SIG-M5 treated with dmso at 0.1 percent for 504 hours (cell line): ENCODE measurements around the gene MED13L.
"Not testable (repeated sequence)": the region's sequence is repeated elsewhere in the genome, so short reads cannot be mapped to it uniquely, and the experiment has no call there.

ENCODE experiments used
- DNase-seq: peaks from one replicate; lab custom pipeline; 2025; ENCODE audit not compliant: unreplicated experiment; lab: John Stamatoyannopoulos, UW

The MED13L gene

GRCh38 chr12:116135209-116135930, 142.1 kb downstream of the MED13L start:
- DNase-seq: no peak

GRCh38 chr12:116133636-116134214, 143.8 kb downstream of the MED13L start:
- DNase-seq: peak; percentile 35

- DNase-seq: peak; percentile 84
Observed at GRCh38 chr12:116133149-116133548, 144.3 kb downstream of the MED13L start.

GRCh38 chr12:116131987-116132386, 145.5 kb downstream of the MED13L start:
- not testable (repeated sequence) for DNase-seq

GRCh38 chr12:116131176-116131575, 146.3 kb downstream of the MED13L start:
- DNase-seq: no peak

- no peak for DNase-seq
Observed at GRCh38 chr12:116130431-116130830, 147.1 kb downstream of the MED13L start.

- DNase-seq: no peak
Observed at GRCh38 chr12:116128779-116129178, 148.7 kb downstream of the MED13L start.

GRCh38 chr12:116127859-116128258, 149.6 kb downstream of the MED13L start:
- no peak for DNase-seq

GRCh38 chr12:116126610-116127009, 150.9 kb downstream of the MED13L start:
- DNase-seq: no peak

GRCh38 chr12:116125956-116126566, 151.4 kb downstream of the MED13L start:
- peak; percentile 53 for DNase-seq

- DNase-seq: no peak
Observed at GRCh38 chr12:116125084-116125483, 152.4 kb downstream of the MED13L start.

- peak; percentile 73 for DNase-seq
Observed at GRCh38 chr12:116123451-116124258, 153.8 kb downstream of the MED13L start.

GRCh38 chr12:116122628-116123027, 154.9 kb downstream of the MED13L start:
- no peak for DNase-seq

GRCh38 chr12:116121453-116121871, 156.0 kb downstream of the MED13L start:
- DNase-seq: no peak

- DNase-seq: no peak
Observed at GRCh38 chr12:116116650-116117424, 160.7 kb downstream of the MED13L start.

GRCh38 chr12:116113398-116114130, 163.9 kb downstream of the MED13L start:
- no peak for DNase-seq

- DNase-seq: no peak
Observed at GRCh38 chr12:116106870-116107269, 170.6 kb downstream of the MED13L start.

GRCh38 chr12:116104167-116104767, 173.2 kb downstream of the MED13L start:
- no peak for DNase-seq

- no peak for DNase-seq
Observed at GRCh38 chr12:116101991-116102390, 175.5 kb downstream of the MED13L start.
